ENCODE measurements around the gene DAPK2.
A peak's percentile ranks its signal among the peaks of the same experiment; 100 is the strongest.

The DAPK2 gene

GRCh38 chr15:63939531-63940130, 106.7 kb downstream of the DAPK2 start:
- peak; percentile 13 for DNase-seq

GRCh38 chr15:63938486-63939061, 107.7 kb downstream of the DAPK2 start:
- no peak for DNase-seq

GRCh38 chr15:63933522-63933921, 112.8 kb downstream of the DAPK2 start:
- DNase-seq = no peak

GRCh38 chr15:63931556-63931955, 114.7 kb downstream of the DAPK2 start:
- no peak for DNase-seq

- DNase-seq = no peak
These were observed 116.3 kb downstream of the DAPK2 start for GRCh38 chr15:63930034-63930433.

- DNase-seq = no peak
These were observed 118.0 kb downstream of the DAPK2 start for GRCh38 chr15:63928185-63928842.

- DNase-seq = no peak
These were observed 122.0 kb downstream of the DAPK2 start for GRCh38 chr15:63923993-63924950.

GRCh38 chr15:63922916-63923315, 123.4 kb downstream of the DAPK2 start:
- no peak for DNase-seq

GRCh38 chr15:63922261-63922904, 123.9 kb downstream of the DAPK2 start:
- no peak for DNase-seq

- no peak for DNase-seq
These were observed 125.6 kb downstream of the DAPK2 start for GRCh38 chr15:63920504-63921175.

- DNase-seq = no peak
These were observed 127.4 kb downstream of the DAPK2 start for GRCh38 chr15:63918901-63919348.

- DNase-seq = no peak
These were observed 128.0 kb downstream of the DAPK2 start for GRCh38 chr15:63918317-63918672.

GRCh38 chr15:63917588-63918316, 128.5 kb downstream of the DAPK2 start:
- DNase-seq = no peak

GRCh38 chr15:63915873-63916771, 130.2 kb downstream of the DAPK2 start:
- no peak for DNase-seq

- no peak for DNase-seq
These were observed 130.9 kb downstream of the DAPK2 start for GRCh38 chr15:63915209-63915872.

GRCh38 chr15:63913786-63914315, 132.4 kb downstream of the DAPK2 start:
- no peak for DNase-seq

GRCh38 chr15:63913336-63913735, 132.9 kb downstream of the DAPK2 start:
- no peak for DNase-seq

- no peak for DNase-seq
These were observed 134.1 kb downstream of the DAPK2 start for GRCh38 chr15:63912061-63912615.

- DNase-seq = no peak
These were observed 135.1 kb downstream of the DAPK2 start for GRCh38 chr15:63911160-63911559.

All from activated effector memory CD4-positive, alpha-beta T cell treated with Interleukin-2 at 50 U/mL for 16 hours (primary cell).